K562 (cell line): ENCODE results near the gene KBTBD13. TPM values are rescaled to one million over a fixed set of nuclear protein-coding genes. Genes with fewer than 3 reads are reported as not detected.
A peak's percentile ranks its signal among the peaks of the same experiment; 100 is the strongest.

Experiments used
- CBFA2T2 ChIP-seq: fragments of 450-650 bp; conservative IDR thresholded peaks from 2 replicates; pipeline ENCODE4 v1.6.1; 2017; ENCODE audit warnings: mild to moderate bottlenecking
- CHD2 ChIP-seq: IDR thresholded peaks from 2 replicates; pipeline ENCODE4 v1.6.1; 2011; ENCODE audit warnings: low read depth, low read length
- CSDE1 ChIP-seq, 2 experiments: fragments of 450-650 bp; IDR thresholded peaks; 2 replicates each; pipeline ENCODE4 v1.6.1; 2016; ENCODE audit warnings: mild to moderate bottlenecking in 1 of 2
- EGR1 ChIP-seq: fragments of 450-650 bp; conservative IDR thresholded peaks from 2 replicates; pipeline ENCODE4 v1.6.1; 2017; ENCODE audit warnings: mild to moderate bottlenecking
- L3MBTL2 ChIP-seq: fragments of 450-650 bp; IDR thresholded peaks from 2 replicates; pipeline ENCODE4 v1.6.1; 2016; ENCODE audit warnings: mild to moderate bottlenecking, moderate library complexity
- MBD2 ChIP-seq: sonication (generic); IDR thresholded peaks from 2 replicates; pipeline ENCODE4 v1.6.1; 2016; ENCODE audit warnings: low read depth, borderline replicate concordance
- MNT ChIP-seq, 2 experiments: fragments of 450-650 bp; conservative IDR thresholded peaks; 2 replicates each; pipeline ENCODE4 v1.6.1; 2017; ENCODE audit warnings: mild to moderate bottlenecking in 2 of 2, moderate library complexity in 2 of 2
- RFX5 ChIP-seq: IDR thresholded peaks from 2 replicates; pipeline ENCODE4 v1.6.1; 2011; ENCODE audit warnings: low read depth, mild to moderate bottlenecking, improper control_type of control experiment, low read length
- SIN3A ChIP-seq, 2 experiments: fragments of 150-350 bp in 1 of 2; IDR thresholded peaks; 2 replicates each; pipeline ENCODE4 v1.6.1; 2011 to 2016; ENCODE audit warnings: borderline replicate concordance in 2 of 2, low read depth in 2 of 2, low read length in 2 of 2, mild to moderate bottlenecking in 2 of 2, moderate library complexity in 2 of 2; ENCODE audit not compliant: control insufficient read depth in 1 of 2
- ZBTB1 ChIP-seq: sonication (generic); formaldehyde crosslinking; IDR thresholded peaks from 2 replicates; pipeline ENCODE4 v1.8.1; 2023; ENCODE audit warnings: missing genetic modification reagents, low read depth, mild to moderate bottlenecking, borderline replicate concordance
- ZBTB40 ChIP-seq, 2 experiments: fragments of 450-650 bp in 1 of 2; sonication (generic) in 1 of 2; formaldehyde crosslinking in 1 of 2; IDR thresholded peaks; 2 replicates each; pipeline versions ENCODE4 v1.7.1 to v1.9.0; 2016 to 2022; ENCODE audit warnings: inconsistent platforms in 1 of 2, mild to moderate bottlenecking in 1 of 2, missing genetic modification reagents in 1 of 2
- polyA plus RNA-seq, 8 experiments: library from polyadenylated mRNA; depleted of rRNA in 4 of 8; stranded (reverse) in 5 of 8; unstranded in 3 of 8; fragments of >200 nt; fragmentation: Nextera tagmentation in 2 of 8; fragmentation: Illumina TruSeq in 1 of 8; extraction: Ambion mirVana in 2 of 8; extraction: Trizol in 1 of 8; gene quantifications; 2 replicates each; pipeline versions ENCODE4 v1.2.1 to v1.2.3, GENCODE V29; 2011 to 2014; ENCODE audit warnings: inconsistent platforms in 1 of 8, missing spikeins in 1 of 8
- total RNA-seq, 7 experiments: library from RNA; depleted of rRNA in 6 of 7; stranded (reverse); fragments of >200 nt in 6 of 7; fragmentation: Illumina TruSeq in 2 of 7; extraction: Trizol in 2 of 7; gene quantifications; 2 replicates each; pipeline versions ENCODE4 v1.2.1 to v1.2.3, GENCODE V29; 2011 to 2021; ENCODE audit warnings: low replicate concordance in 1 of 7

The KBTBD13 gene
- total and polyA plus RNA-seq, 9 of the 15 experiments (the other 6 are each of a cell fraction or from before 2014, with no cell fraction given), result 0.07 to 0.13 (median 0.10) TPM; not detected in 3

GRCh38 chr15:65049418-65049840 lies 27.1 kb upstream of the KBTBD13 start (continued):
- TF ChIP-seq MNT (conservative IDR thresholded peaks at IDR 0.05) (peak; percentile 83 to 91), L3MBTL2 (peak; percentile 85), CBFA2T2 (0 out of 2 replicates have a peak, but pooled peaks have one; percentile 21), CHD2 (peak; percentile 66), RFX5 (peak; percentile 47; the same call in 1 of the 2 replicates), ZBTB1 (CRISPR knock-in tag) (no peak), EGR1 (peak; percentile 98), MBD2 (peak; percentile 84; the same call in 1 of the 2 replicates), CSDE1 (IDR thresholded peaks at IDR 0.05) (peak in 1 of 2 experiments; percentile 95; a peak in 2 of 4 replicates), ZBTB40 (IDR thresholded peaks at IDR 0.05) (0 out of 2 replicates have a peak, but pooled peaks have one; percentile 23), ZBTB40 (CRISPR knock-in tag; IDR thresholded peaks at IDR 0.05) (no peak), SIN3A (IDR thresholded peaks at IDR 0.05; ENCODE audit: borderline replicate concordance in 2 of 2, control insufficient read depth in 1 of 2, low read depth in 2 of 2, low read length in 2 of 2) (peak in 1 of 2 experiments; percentile 67; a peak in 1 of 4 replicates)
